Neural progenitor cell (in vitro differentiated cells): ENCODE results near the gene ABAT. TPM values are rescaled to one million over a fixed set of nuclear protein-coding genes. Genes with fewer than 3 reads are reported as not detected.

Experiments used
- DNase-seq: peaks from one replicate; pipeline ENCODE4 v3.0.0-alpha.2; 2016; ENCODE audit warnings: low spot score
- H2AFZ ChIP-seq: fragments of 200-600 bp; sonication (generic); replicated peaks from 2 replicates; pipeline ENCODE4 v1.6.1; 2016; ENCODE audit warnings: antibody characterized with exemption
- H3F3A ChIP-seq: fragments of 200-600 bp; sonication (generic); 2 replicates; pipeline ENCODE4 v1.6.1; 2016; ENCODE audit warnings: antibody characterized with exemption, low read depth
- H3K27ac ChIP-seq: fragments of 200-600 bp; sonication (generic); 2 replicates; pipeline ENCODE4 v1.5.1; 2016; ENCODE audit warnings: mild to moderate bottlenecking
- H3K27me3 ChIP-seq: fragments of 200-600 bp; sonication (generic); 2 replicates; pipeline ENCODE4 v1.6.1; 2016; ENCODE audit warnings: mild to moderate bottlenecking, moderate library complexity
- H3K36me3 ChIP-seq: fragments of 200-600 bp; sonication (generic); 2 replicates; pipeline ENCODE4 v1.5.1; 2016
- H3K4me1 ChIP-seq: fragments of 200-600 bp; sonication (generic); 2 replicates; pipeline ENCODE4 v1.6.1; 2016; ENCODE audit warnings: mixed run types
- H3K4me2 ChIP-seq: fragments of 200-600 bp; sonication (generic); 2 replicates; pipeline ENCODE4 v1.6.1; 2016
- H3K4me3 ChIP-seq: fragments of 200-600 bp; sonication (generic); 2 replicates; pipeline ENCODE4 v1.5.1; 2016
- H3K79me2 ChIP-seq: fragments of 200-600 bp; sonication (generic); 2 replicates; pipeline ENCODE4 v1.6.1; 2016; ENCODE audit warnings: low read depth
- H3K9ac ChIP-seq: fragments of 200-600 bp; sonication (generic); 2 replicates; pipeline ENCODE4 v1.6.1; 2016
- H3K9me3 ChIP-seq: fragments of 200-600 bp; sonication (generic); 2 replicates; pipeline ENCODE4 v1.5.1; 2016; ENCODE audit warnings: low read depth
- H4K20me1 ChIP-seq: fragments of 200-600 bp; sonication (generic); 2 replicates; pipeline ENCODE4 v1.6.1; 2016; ENCODE audit warnings: low read depth
- H3K27ac Mint-ChIP-seq: 3 replicates; pipeline ENCODE4 v1.8.0; 2021; ENCODE audit warnings: mixed read lengths
- H3K27me3 Mint-ChIP-seq: 2 replicates; pipeline ENCODE4 v1.8.0; 2022; ENCODE audit warnings: low read depth, mild to moderate bottlenecking, inconsistent platforms, moderate library complexity, mixed read lengths; ENCODE audit not compliant: insufficient read depth
- H3K36me3 Mint-ChIP-seq: 3 replicates; pipeline ENCODE4 v1.8.0; 2021; ENCODE audit warnings: mixed read lengths
- H3K4me1 Mint-ChIP-seq: 3 replicates; pipeline ENCODE4 v1.8.0; 2021; ENCODE audit warnings: mixed read lengths
- H3K4me3 Mint-ChIP-seq: 3 replicates; pipeline ENCODE4 v1.8.0; 2021; ENCODE audit warnings: mild to moderate bottlenecking, moderate library complexity, mixed read lengths
- H3K9me3 Mint-ChIP-seq: 3 replicates; pipeline ENCODE4 v1.8.0; 2020; ENCODE audit warnings: mixed read lengths
- CTCF ChIP-seq: fragments of 200-600 bp; sonication (generic); IDR thresholded peaks from 2 replicates; pipeline ENCODE4 v1.5.1; 2017; ENCODE audit warnings: antibody characterized with exemption, mild to moderate bottlenecking
- EZH2 ChIP-seq: fragments of 200-600 bp; sonication (generic); IDR thresholded peaks from 2 replicates; pipeline ENCODE4 v1.6.1; 2017; ENCODE audit warnings: antibody characterized with exemption, mild to moderate bottlenecking, moderate library complexity
- EZH2phosphoT487 ChIP-seq: fragments of 200-600 bp; sonication (generic); IDR thresholded peaks from 2 replicates; pipeline ENCODE4 v1.6.1; 2017; ENCODE audit warnings: antibody characterized with exemption
- total RNA-seq: library from RNA; depleted of rRNA; stranded (reverse); fragments of >200 nt; gene quantifications from 2 replicates; pipeline ENCODE4 v1.2.3, GENCODE V29; 2015; ENCODE audit warnings: low replicate concordance

ABAT gene
- total RNA-seq, 1 donor from 2014 or later = 7.3 TPM

GRCh38 chr16:8721336-8722024 is 47.1 kb downstream of the ABAT start:
- no peak overlapping the region for H3K9ac ChIP-seq
- Mint-ChIP-seq H3K9me3 (peaks cover 18% of the 10 kb centered on the region), H3K27ac (no peak overlapping the region), H3K4me1 (peaks cover 18% of the 10 kb centered on the region), H3K27me3 (peaks cover 6% of the 10 kb centered on the region), H3K36me3 (peaks cover 22% of the 10 kb centered on the region), H3K4me3 (no peak overlapping the region)
- no peaks in the 10 kb centered on the region for H3K79me2 ChIP-seq
- TF ChIP-seq EZH2phosphoT487 (no peak), CTCF (no peak), EZH2 (no peak)
- H3K27ac ChIP-seq = no peak overlapping the region
- H3K36me3 ChIP-seq = no peaks in the 10 kb centered on the region
- H3K27me3 ChIP-seq = no peaks in the 10 kb centered on the region
- no peak overlapping the region for H3K4me3 ChIP-seq
- H2AFZ ChIP-seq = no peak overlapping the region
- H3K9me3 ChIP-seq = no peaks in the 10 kb centered on the region
- peaks cover 8% of the 10 kb centered on the region for H3K4me1 ChIP-seq
- peaks cover 7% of the 10 kb centered on the region for H3F3A ChIP-seq
- H3K4me2 ChIP-seq = no peak overlapping the region
- peak; percentile 27 for DNase-seq
- H4K20me1 ChIP-seq = peaks cover 6% of the 10 kb centered on the region

GRCh38 chr16:8722025-8722348 is 47.6 kb downstream of the ABAT start:
- Mint-ChIP-seq H3K4me3 (no peak overlapping the region), H3K9me3 (peaks cover 13% of the 10 kb centered on the region), H3K36me3 (peaks cover 27% of the 10 kb centered on the region), H3K27me3 (peaks cover 4% of the 10 kb centered on the region), H3K4me1 (peaks cover 20% of the 10 kb centered on the region), H3K27ac (no peak overlapping the region)
- H3K4me3 ChIP-seq = no peak overlapping the region
- no peak overlapping the region for H3K27ac ChIP-seq
- H3K9me3 ChIP-seq = no peaks in the 10 kb centered on the region
- peaks cover 7% of the 10 kb centered on the region for H3F3A ChIP-seq
- H3K79me2 ChIP-seq = no peaks in the 10 kb centered on the region
- H3K4me2 ChIP-seq = no peak overlapping the region
- peaks cover 6% of the 10 kb centered on the region for H4K20me1 ChIP-seq
- H2AFZ ChIP-seq = no peak overlapping the region
- no peaks in the 10 kb centered on the region for H3K36me3 ChIP-seq
- no peaks in the 10 kb centered on the region for H3K27me3 ChIP-seq
- no peak for TF ChIP-seq EZH2
- no peak for TF ChIP-seq CTCF
- no peak for TF ChIP-seq EZH2phosphoT487
- DNase-seq = no peak
- no peak overlapping the region for H3K9ac ChIP-seq
- peaks cover 8% of the 10 kb centered on the region for H3K4me1 ChIP-seq

- Mint-ChIP-seq H3K27ac (peak overlapping the region; percentile 55), H3K4me3 (no peak overlapping the region), H3K36me3 (peaks cover 27% of the 10 kb centered on the region), H3K4me1 (peaks cover 40% of the 10 kb centered on the region), H3K9me3 (peaks cover 7% of the 10 kb centered on the region), H3K27me3 (peaks cover 4% of the 10 kb centered on the region)
- no peak overlapping the region for H2AFZ ChIP-seq
- peaks cover 7% of the 10 kb centered on the region for H3F3A ChIP-seq
- H3K9me3 ChIP-seq = no peaks in the 10 kb centered on the region
- TF ChIP-seq EZH2phosphoT487 (no peak), CTCF (no peak), EZH2 (no peak)
- H3K27ac ChIP-seq = no peak overlapping the region
- no peak overlapping the region for H3K9ac ChIP-seq
- H3K27me3 ChIP-seq = no peaks in the 10 kb centered on the region
- no peak overlapping the region for H3K4me3 ChIP-seq
- H3K36me3 ChIP-seq = no peaks in the 10 kb centered on the region
- H3K79me2 ChIP-seq = no peaks in the 10 kb centered on the region
- no peak overlapping the region for H3K4me2 ChIP-seq
- H4K20me1 ChIP-seq = peaks cover 4% of the 10 kb centered on the region
- DNase-seq = no peak
- peaks cover 8% of the 10 kb centered on the region for H3K4me1 ChIP-seq
Observed at GRCh38 chr16:8725513-8726178, 51.2 kb downstream of the ABAT start.
